Measurements from ENCODE around the gene TRIM7.
"Not testable (repeated sequence)": the region's sequence is repeated elsewhere in the genome, so short reads cannot be mapped to it uniquely, and the experiment has no call there.

Gene TRIM7

DNA sequence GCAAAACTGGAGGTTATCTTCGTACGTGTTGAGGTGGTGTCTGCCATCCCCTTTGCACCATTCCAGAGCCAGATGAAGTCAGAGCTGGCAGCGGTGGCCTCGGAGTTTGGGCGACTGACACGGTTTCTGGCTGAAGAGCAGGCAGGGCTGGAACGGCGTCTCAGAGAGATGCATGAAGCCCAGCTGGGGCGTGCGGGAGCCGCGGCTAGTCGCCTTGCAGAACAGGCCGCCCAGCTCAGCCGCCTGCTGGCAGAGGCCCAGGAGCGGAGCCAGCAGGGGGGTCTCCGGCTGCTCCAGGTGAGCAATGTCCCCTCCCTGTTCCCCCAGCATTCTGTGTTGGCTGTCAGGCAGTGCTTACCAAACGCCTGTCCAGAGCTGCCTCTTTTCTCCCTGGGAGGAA is 27.6 kb upstream of the TRIM7 start:
- DNase-seq: no peak

DNA sequence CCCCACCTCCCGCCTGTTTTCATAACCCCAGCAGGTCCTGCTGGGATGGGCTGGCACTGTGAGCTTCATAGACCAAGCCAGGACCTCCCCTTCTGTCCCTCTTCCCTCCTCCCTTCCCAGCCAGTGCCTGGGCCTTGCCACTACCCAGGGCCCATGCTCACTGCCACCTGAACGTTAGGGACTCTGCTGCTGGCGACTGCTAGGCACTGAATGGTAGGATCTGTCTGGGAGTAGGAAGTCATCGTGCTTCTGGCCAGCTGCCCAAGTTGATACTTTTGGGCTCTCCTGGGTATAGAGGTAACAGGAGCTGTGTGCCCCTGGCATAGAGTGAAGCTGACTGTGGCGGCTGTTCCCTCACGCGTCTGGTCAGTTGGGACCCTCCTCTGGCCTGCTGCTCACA is 26.4 kb upstream of the TRIM7 start:
- DNase-seq: no peak

DNA sequence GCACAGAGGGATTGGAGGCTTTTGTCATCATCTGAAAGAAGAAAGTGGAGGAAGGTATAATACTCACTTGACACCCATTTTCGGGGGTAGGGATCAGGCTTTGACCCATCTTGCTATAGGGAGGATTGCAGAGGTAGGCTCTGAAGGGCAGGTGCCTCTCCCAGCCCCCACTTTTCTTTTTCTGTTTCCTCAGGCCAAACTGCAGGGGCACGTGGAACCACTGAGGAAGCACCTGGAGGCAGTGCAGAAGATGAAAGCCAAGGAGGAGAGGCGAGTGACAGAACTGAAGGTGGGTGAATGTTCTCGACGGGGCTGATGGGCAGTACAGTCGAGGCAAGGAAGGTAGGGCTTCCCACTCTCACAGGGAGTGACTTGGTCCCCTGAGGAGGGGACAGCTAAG is 25.6 kb upstream of the TRIM7 start:
- DNase-seq: no peak

DNA sequence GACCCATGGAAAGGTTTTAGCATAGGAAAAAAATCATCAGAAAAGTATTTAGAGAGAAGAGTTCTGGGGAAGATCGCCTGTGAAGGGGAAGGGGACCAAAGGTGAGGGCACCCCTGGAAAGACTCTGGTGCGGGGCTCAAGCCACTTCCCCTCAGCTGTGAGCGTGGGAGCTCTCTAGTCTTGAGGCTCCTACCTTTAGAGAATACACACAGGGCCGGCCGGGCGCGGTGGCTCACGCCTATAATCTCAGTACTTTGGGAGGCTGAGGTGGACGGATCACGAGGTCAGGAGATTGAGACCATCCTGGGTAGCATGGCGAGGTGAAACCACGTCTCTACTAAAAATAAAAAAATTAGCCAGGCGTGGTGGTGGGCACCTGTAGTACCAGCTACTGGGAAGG is 25.0 kb upstream of the TRIM7 start:
- no peak for DNase-seq

DNA sequence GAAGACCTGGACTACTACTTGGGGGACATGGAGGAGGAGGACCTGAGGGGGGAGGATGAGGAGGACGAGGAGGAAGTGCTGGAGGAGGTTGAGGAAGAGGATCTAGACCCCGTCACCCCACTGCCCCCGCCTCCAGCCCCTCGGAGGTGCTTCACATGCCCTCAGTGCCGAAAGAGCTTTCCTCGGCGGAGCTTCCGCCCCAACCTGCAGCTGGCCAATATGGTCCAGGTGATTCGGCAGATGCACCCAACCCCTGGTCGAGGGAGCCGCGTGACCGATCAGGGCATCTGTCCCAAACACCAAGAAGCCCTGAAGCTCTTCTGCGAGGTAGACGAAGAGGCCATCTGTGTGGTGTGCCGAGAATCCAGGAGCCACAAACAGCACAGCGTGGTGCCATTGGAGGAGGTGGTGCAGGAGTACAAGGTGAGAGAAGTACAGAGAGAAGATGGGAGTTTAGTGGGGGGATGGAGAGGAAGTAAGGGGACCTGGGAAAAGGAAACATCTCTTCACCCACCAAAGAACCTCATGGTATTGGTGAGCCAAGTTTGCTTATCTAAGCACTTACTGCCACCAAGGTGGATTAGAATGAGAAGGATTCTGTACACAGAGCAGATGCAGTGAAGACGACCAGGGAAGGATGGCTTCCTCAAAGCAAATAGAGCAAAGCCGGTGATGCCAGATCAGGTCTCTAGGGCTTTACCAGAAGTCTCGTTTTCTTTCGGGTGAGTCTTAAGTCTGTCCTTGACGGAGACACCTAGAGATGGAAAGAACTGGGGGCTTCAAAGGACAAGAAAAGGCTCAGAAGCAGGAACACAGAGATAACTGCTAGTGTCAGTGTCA is 19.6 kb upstream of the TRIM7 start:
- no peak for DNase-seq

GRCh38 chr5:181223729-181224389 is 18.9 kb upstream of the TRIM7 start:
- no peak for DNase-seq

DNA sequence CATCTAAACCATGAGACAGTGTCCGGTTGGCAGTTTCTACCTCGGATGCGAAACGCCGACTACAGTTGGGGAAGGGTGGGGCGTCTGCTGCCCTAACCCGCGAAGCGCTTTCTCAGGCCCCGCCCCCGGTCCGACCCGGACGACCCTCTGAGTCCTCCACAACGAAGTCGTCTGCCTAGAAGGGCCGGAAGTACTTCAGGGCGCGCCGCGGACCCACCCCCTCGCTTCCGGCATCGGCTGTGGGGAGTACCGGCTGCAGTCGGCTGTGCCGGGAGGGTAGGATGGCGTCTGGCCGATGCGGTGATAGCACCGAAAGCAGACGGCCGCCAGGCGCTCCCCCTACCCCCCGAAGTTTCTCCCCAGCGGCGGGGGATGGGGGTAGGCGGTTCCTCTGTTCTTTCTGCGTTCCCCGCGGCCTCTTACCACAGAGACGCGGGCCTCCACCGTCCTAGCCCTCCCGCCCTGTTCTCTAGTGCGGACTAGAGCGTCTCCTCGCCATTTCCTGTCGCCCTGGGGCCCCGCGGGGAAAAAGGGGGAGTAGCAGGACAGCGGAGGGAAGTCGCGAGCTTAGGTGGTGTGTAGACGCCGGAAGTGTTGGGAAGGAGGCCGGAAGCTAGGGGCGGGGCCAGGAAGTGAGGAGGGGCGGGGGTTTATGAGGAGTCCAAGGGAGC is 18.2 kb upstream of the TRIM7 start, which contains the start of gene TRIM41:
Gene TRIM41, plus strand, starts transcription at position 224 of the 671 bp plus-strand sequence. CDS start 719 bp downstream, outside the sequence.
- no peak for DNase-seq

GRCh38 chr5:181222630-181223057 is 17.6 kb upstream of the TRIM7 start:
- no peak for DNase-seq

GRCh38 chr5:181221792-181222629 is 17.0 kb upstream of the TRIM7 start:
- no peak for DNase-seq

DNA sequence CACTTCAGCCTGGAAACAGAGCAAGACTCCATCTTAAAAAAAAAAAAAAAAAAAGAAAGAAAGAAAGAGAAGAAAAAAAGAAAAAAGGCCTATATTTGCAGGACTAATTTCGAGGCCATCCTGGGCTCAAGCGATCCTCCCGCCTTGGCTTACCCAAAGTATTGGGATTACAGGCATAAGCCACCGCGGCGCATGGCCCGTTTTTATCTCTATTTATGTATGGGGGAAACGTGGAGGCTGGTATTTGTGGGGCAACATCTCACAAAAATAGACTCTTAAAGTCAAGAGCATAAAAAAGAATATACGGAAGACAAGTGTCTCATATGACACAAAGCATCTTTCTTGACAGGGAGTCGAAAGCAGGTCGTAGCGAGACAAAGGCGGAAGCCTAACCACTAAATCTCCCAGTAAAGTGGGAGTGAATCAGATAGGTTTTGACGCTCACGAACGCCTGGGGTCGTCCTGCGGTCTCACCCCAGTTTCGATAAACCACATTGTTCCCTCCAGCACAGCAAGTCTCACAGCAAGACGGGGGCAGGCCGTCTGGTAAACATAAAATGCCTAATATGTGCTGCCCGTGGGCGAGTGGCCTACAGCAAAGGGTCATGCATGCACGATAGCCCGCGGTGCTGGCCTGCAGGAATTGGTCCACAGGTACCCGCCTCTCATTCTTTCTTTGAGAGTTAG is 16.3 kb upstream of the TRIM7 start:
- DNase-seq: no peak

- DNase-seq: no peak
Measured at GRCh38 chr5:181220178-181220515, 15.2 kb upstream of the TRIM7 start.

DNA sequence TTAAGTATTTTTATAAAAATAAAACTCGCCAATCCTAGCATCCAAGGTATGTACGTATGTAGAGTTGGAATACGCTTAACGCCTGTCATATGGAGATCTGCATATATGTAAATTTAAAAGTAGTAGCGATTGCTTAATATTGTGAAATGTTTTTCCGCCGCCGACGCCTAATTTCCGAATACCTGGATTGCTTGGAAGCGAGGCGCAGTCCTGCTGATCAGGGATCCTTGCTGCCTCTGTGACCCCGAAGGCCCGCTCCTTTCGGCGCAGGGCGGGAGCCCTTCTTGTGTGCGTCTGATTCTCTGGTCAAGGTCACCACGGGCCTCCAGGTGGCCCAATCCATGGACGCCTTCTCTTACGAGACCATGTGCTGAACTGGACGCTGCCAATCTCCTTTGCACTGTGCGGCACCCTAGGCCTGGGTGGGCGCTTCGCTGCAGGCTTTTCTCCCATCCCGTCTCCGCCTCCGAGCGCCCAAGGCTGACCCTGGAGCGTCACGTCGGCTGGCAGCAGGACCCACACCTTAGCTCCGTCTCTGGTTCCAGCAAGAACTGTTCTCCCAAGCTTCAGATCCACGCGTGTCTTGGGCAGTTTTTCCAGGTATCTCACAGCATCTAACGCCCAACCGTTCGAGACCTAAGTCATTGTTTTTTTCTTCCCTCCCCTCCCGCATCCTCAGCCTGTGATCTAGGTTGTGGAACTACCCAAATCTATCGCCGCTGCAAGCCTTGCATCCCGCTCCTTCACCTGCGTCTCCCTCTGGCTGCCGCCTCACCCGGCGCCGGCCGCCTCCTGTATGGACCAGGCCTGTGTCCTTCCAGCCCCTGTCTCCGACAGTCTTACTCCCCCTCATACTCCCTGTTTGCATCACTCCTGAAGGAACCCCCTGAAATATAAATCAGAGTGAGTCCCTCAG is 14.5 kb upstream of the TRIM7 start:
- no peak for DNase-seq

DNA sequence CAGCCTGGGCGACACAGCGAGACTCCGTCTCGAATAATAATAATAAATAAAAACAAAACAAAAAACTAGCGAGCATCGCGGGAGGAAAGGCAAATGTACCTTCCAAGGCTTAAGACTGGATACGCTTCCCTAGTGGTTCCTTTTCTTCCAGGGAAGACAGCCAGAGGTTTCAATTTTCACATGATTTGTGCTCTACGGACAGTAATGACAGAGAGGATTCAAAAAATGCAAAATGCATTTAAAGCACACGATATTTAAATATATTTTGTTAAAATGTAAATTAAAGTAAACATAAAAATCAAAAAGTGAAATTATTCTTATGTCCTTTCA is 13.8 kb upstream of the TRIM7 start:
- no peak for DNase-seq

DNA sequence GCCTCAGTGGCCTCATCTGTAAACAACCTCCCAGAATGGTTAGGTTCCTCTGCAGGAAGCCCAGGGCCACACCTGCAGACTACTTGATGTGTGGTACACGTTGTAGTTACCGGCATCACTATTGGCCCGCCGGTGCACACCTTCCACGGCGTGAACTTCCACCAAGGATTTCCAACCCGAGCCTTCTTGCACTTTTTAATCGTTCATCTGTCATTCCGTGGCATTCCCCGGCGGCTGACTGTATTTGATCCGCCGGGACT is 12.7 kb upstream of the TRIM7 start:
- no peak for DNase-seq

DNA sequence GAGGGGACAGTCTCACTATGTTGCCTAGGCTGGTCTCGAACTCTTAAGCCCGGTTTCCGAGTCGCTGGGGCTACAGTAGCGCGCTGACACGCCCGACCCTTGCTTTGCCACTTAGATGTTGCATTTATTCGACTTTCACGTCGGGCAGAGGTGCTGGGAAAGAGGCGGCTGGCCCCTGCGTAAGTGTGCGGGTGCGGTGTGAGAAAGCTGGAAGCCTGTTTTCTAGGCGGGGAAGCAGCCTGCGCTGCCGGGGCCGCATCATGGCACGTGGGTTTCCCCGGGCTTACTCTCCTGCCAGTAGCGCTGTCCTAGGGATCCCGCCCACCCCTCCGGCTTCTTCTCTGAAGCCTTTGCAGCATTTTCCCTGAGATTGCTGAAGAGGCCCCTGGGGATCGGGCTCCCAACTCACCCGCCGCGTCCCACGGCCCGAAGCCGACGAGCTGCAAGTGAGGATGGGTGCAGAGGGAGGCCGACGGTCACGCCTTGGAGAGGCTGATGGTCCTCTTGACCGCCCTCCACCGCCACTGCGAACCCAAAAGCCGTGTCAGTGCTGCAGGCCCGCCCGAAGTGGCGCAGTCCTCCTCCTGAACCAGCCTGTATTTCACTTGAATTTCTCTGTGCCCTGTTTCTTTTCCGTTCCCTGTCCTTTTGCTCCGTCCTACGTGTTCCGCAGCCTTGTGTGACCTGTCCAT is 12.3 kb upstream of the TRIM7 start:
- DNase-seq: no peak

DNA sequence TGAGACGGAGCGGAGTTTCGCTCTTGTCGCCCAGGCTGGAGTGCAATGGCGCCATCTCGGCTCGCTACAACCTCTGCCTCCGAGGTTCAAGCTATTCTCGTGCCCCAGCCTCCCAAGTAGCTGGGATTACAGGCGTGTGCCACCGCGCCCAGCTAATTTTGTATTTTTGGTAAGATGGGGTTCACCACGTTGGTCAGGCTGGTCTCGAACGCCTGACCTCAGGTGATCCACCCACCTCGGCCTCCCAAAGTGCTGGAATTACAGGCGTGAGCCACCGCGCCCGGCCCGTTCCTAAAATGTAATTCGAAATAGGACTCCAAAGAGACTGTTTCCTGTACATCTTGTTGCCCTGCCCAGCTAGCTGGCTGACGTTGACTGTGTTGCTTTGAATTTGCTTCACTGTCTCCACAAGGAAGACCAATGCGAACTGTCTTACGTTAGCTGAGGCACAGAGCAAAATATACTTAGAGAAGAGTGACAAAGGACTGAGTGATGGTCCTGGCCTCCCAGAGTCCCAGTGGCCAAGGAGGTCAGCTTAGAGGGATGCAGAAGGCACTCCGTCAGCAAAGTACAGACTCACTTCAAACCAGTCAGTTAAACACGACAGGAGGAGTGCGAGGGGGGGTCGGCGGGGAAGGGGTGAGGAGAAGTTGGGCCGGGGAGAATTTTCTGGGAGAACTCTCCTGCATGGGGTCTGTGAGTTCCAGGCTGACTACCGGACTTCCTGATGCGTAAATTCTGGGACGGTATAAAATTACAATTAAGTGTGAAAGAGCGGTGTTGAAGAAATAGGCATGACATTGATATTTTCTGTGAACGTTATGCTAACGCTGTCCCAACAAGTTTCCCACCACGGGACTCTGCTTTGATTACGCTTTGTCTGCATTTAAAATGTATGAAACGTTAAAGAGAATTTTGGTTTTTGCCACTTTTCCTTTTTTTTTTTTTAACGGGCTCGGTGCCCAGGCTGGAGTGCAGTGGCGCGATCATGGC is 11.3 kb upstream of the TRIM7 start:
- no peak for DNase-seq

- not testable (repeated sequence) for DNase-seq
Measured at GRCh38 chr5:181214249-181214648, 9.3 kb upstream of the TRIM7 start.

- DNase-seq: no peak
Measured at GRCh38 chr5:181212934-181213333, 7.9 kb upstream of the TRIM7 start.

DNA sequence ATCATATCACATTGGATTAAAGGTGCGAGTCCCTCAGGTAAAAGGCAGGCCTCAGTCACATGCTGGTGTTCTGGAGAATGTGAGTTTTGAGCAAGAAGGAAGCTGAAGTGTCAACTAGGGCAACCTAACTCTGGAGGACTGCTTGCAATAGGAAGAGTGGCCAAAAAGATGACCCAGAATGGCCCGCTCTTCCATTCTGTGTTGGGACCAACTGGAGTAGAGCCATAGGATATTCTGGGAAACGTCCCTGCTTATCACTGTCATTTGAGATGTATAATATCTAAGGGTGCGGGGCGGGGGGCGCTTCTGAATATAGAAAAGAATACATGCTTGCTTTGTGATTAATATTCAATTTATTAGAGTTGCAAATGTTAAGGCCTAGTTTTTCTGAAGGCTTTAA is 7.1 kb upstream of the TRIM7 start:
- no peak for DNase-seq

DNA sequence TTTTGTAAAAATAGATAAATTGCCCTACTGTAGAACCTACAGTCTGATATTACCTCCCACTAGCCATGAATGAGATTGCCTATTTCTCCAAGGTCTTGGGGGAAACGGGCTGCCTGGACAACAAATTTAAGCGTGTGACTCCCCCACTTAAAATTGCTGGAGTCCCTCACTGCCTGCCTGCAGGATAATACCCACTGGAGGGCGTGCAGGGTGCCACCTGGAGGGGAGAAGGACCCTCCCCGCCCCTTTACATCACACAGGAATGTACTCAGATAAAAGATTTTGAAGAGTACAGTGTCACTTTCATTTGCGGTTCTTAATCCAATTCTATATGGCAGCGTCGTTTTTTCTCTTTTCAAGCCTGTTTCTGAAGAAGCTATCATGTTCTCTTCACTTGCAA is 6.2 kb upstream of the TRIM7 start:
- DNase-seq: no peak
